Measurements from ENCODE around the gene FAM227B. TPM values are rescaled to one million over a fixed set of nuclear protein-coding genes. Genes with fewer than 3 reads are reported as not detected.

The FAM227B gene
- polyA plus RNA-seq, 1 donor (not counting 4 experiments of a cell fraction or from before 2014, with no cell fraction given) = 7.2 TPM

DNA sequence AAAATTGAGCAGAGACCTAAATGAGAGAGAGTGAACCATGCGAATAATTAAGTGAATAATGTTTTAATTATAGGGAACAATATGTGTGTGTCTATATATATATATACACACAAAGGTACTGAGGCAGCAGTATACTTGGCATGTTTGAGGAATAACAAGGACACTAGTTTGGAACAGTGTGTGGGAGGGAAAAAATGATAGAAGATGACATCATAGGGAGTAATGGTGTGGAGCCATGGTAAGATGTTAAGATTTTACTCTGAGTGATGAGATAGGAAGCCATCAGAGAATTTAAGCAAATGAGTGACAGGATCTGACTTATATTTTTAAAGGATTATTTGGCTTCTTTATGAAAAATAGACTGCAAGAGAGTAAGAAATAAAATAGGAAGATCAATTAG, 29.4 kb upstream of the FAM227B start:
- H2AFZ ChIP-seq (ENCODE audit: control insufficient read depth, low read length) = no peak overlapping the region

DNA sequence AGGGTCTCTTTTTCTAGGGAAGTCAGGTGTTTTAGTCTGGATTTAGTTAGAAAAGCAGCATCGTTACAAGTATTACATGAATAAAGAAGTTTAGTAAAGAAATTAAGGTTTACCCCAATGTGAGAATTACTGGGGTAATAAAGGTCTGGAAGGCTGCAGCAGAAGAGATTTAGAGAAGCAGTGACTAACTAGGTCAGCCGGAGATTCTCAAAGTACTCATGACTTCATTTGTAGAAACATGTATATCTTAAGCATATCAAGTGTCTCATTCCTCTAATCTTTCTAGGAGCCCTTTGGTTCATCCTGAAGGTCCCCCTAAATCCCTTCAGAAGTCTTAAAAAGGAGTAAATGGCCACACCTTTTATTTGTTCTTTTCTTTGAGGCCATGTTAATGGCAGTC, 26.3 kb upstream of the FAM227B start:
- no peaks in the 10 kb centered on the region for H3K9me3 ChIP-seq (ENCODE audit: control insufficient read depth, low read depth, low read length)
- no peak overlapping the region for H3K9ac ChIP-seq (ENCODE audit: control insufficient read depth, extremely low read depth, insufficient read depth, low read length)
- H3K4me2 ChIP-seq (ENCODE audit: control insufficient read depth, extremely low read depth, insufficient read depth, low read depth, low read length) = no peak overlapping the region
- FAIRE-seq (no peak), DNase-seq (ENCODE audit: low read depth, low spot score) (no peak)
- H3K36me3 ChIP-seq (ENCODE audit: control insufficient read depth in 2 of 2, extremely low read depth in 1 of 2, insufficient read depth in 2 of 2, low read length in 2 of 2) = no peaks in the 10 kb centered on the region
- no peaks in the 10 kb centered on the region for H3K79me2 ChIP-seq (ENCODE audit: control insufficient read depth, insufficient read depth, low read length)
- no peaks in the 10 kb centered on the region for H4K20me1 ChIP-seq (ENCODE audit: control insufficient read depth, extremely low read depth, insufficient read depth, low read length)
- no peak overlapping the region for H3K4me3 ChIP-seq (ENCODE audit: control insufficient read depth in 2 of 3, extremely low read depth in 1 of 3, insufficient read depth in 2 of 3, low read depth in 1 of 3, low read length in 3 of 3)
- no peak for TF ChIP-seq EZH2 (IDR thresholded peaks at IDR 0.05; ENCODE audit: low read length)
- TF ChIP-seq, protein P1, sequence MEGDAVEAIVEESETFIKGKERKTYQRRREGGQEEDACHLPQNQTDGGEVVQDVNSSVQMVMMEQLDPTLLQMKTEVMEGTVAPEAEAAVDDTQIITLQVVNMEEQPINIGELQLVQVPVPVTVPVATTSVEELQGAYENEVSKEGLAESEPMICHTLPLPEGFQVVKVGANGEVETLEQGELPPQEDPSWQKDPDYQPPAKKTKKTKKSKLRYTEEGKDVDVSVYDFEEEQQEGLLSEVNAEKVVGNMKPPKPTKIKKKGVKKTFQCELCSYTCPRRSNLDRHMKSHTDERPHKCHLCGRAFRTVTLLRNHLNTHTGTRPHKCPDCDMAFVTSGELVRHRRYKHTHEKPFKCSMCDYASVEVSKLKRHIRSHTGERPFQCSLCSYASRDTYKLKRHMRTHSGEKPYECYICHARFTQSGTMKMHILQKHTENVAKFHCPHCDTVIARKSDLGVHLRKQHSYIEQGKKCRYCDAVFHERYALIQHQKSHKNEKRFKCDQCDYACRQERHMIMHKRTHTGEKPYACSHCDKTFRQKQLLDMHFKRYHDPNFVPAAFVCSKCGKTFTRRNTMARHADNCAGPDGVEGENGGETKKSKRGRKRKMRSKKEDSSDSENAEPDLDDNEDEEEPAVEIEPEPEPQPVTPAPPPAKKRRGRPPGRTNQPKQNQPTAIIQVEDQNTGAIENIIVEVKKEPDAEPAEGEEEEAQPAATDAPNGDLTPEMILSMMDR (optimal IDR thresholded peaks at IDR 0.05 in 1 of 3, IDR thresholded peaks at IDR 0.05 in 1 of 3, conservative IDR thresholded peaks at IDR 0.05 in 1 of 3; ENCODE audit: extremely low read depth in 1 of 3, insufficient read depth in 2 of 3, low read length in 3 of 3) = no peak
- no peaks in the 10 kb centered on the region for H3K9me1 ChIP-seq (ENCODE audit: control insufficient read depth, extremely low read depth, insufficient read depth, low read length)
- H3K4me1 ChIP-seq (ENCODE audit: control insufficient read depth, extremely low read depth, insufficient read depth, low read length) = no peaks in the 10 kb centered on the region
- dilution Hi-C loops (cut with MboI; ENCODE audit: extremely low pct_ligation_motif_present, low sequenced_read_pairs) = no loop called here
- no peak overlapping the region for H2AFZ ChIP-seq (ENCODE audit: control insufficient read depth, low read length)
- no peak overlapping the region for H3K27ac ChIP-seq (ENCODE audit: control insufficient read depth, insufficient read depth, low read length)
- H3K27me3 ChIP-seq (ENCODE audit: control insufficient read depth, extremely low read depth, insufficient read depth, low read length) = no peaks in the 10 kb centered on the region

More for the DNA sequence above, 29.4 kb upstream of the FAM227B start:
- dilution Hi-C loops (cut with MboI; ENCODE audit: extremely low pct_ligation_motif_present, low sequenced_read_pairs) = no loop called here
- no peaks in the 10 kb centered on the region for H3K36me3 ChIP-seq (ENCODE audit: control insufficient read depth in 2 of 2, extremely low read depth in 1 of 2, insufficient read depth in 2 of 2, low read length in 2 of 2)
- H3K9me1 ChIP-seq (ENCODE audit: control insufficient read depth, extremely low read depth, insufficient read depth, low read length) = no peaks in the 10 kb centered on the region
- no peak overlapping the region for H3K27ac ChIP-seq (ENCODE audit: control insufficient read depth, insufficient read depth, low read length)
- no peak overlapping the region for H3K4me2 ChIP-seq (ENCODE audit: control insufficient read depth, extremely low read depth, insufficient read depth, low read depth, low read length)
- H3K27me3 ChIP-seq (ENCODE audit: control insufficient read depth, extremely low read depth, insufficient read depth, low read length) = no peaks in the 10 kb centered on the region
- no peak overlapping the region for H3K4me3 ChIP-seq (ENCODE audit: control insufficient read depth in 2 of 3, extremely low read depth in 1 of 3, insufficient read depth in 2 of 3, low read depth in 1 of 3, low read length in 3 of 3)
- H3K9ac ChIP-seq (ENCODE audit: control insufficient read depth, extremely low read depth, insufficient read depth, low read length) = no peak overlapping the region
- DNase-seq (ENCODE audit: low read depth, low spot score) (no peak), FAIRE-seq (no peak)
- H3K79me2 ChIP-seq (ENCODE audit: control insufficient read depth, insufficient read depth, low read length) = no peaks in the 10 kb centered on the region
- no peaks in the 10 kb centered on the region for H4K20me1 ChIP-seq (ENCODE audit: control insufficient read depth, extremely low read depth, insufficient read depth, low read length)
- no peaks in the 10 kb centered on the region for H3K9me3 ChIP-seq (ENCODE audit: control insufficient read depth, low read depth, low read length)
- no peak for TF ChIP-seq EZH2 (IDR thresholded peaks at IDR 0.05; ENCODE audit: low read length)
- TF ChIP-seq, protein P1 (optimal IDR thresholded peaks at IDR 0.05 in 1 of 3, IDR thresholded peaks at IDR 0.05 in 1 of 3, conservative IDR thresholded peaks at IDR 0.05 in 1 of 3; ENCODE audit: extremely low read depth in 1 of 3, insufficient read depth in 2 of 3, low read length in 3 of 3) = no peak
- H3K4me1 ChIP-seq (ENCODE audit: control insufficient read depth, extremely low read depth, insufficient read depth, low read length) = no peaks in the 10 kb centered on the region
